ENCODE measurements around the gene DNPEP. TPM values are rescaled to one million over a fixed set of nuclear protein-coding genes. Genes with fewer than 3 reads are reported as not detected.

Gene DNPEP
- total and polyA plus RNA-seq, 2 of the 4 experiments (the other 2 are of a cell fraction): 74.2 to 89.4 TPM

GRCh38 chr2:219409619-219410018, 21.9 kb upstream of the DNPEP start:
- no peak overlapping the region for H3K27ac ChIP-seq (ENCODE audit: insufficient read depth, low read length)
- H4K20me1 ChIP-seq (ENCODE audit: insufficient read depth, low read length): no peaks in the 10 kb centered on the region
- peak overlapping the region; percentile 98; the same call in 1 of the 2 replicates for H2BK120ac ChIP-seq (ENCODE audit: low read depth, low read length)
- no peak for TF ChIP-seq ELK1 (IDR thresholded peaks at IDR 0.05; ENCODE audit: borderline replicate concordance, low read depth, low read length)
- no peak for TF ChIP-seq CHD1 (IDR thresholded peaks at IDR 0.05; ENCODE audit: low read depth, low read length)
- TF ChIP-seq CEBPB (IDR thresholded peaks at IDR 0.05; ENCODE audit: low read depth, low read length): no peak
- no peak for TF ChIP-seq MAFK (IDR thresholded peaks at IDR 0.05; ENCODE audit: low read depth, low read length)
- no peak for TF ChIP-seq SMC3 (IDR thresholded peaks at IDR 0.05; ENCODE audit: low read depth, low read length)
- no peak for TF ChIP-seq NFE2L2 (IDR thresholded peaks at IDR 0.05; ENCODE audit: low read depth, low read length)
- H3K4me2 ChIP-seq (ENCODE audit: low read depth, low read length): no peak overlapping the region
- DNase-seq (no peak), ATAC-seq (ENCODE audit: low read depth) (no peak)
- no peak overlapping the region for H2BK5ac ChIP-seq (ENCODE audit: low read depth, low read length, poor library complexity, severe bottlenecking)
- no peak overlapping the region for H3K9ac ChIP-seq (ENCODE audit: low read depth, low read length)
- H3K56ac ChIP-seq (ENCODE audit: extremely low read depth, insufficient read depth, low read length): no peak overlapping the region
- intact Hi-C loops (cut with micrococcal nuclease): no loop called here
- peaks cover 21% of the 10 kb centered on the region for H3K4me1 ChIP-seq (ENCODE audit: control insufficient read depth, insufficient read depth, low read length)
- H3K4me3 ChIP-seq (ENCODE audit: insufficient read depth, low read depth, low read length): no peak overlapping the region
- peak overlapping the region; percentile 56 for H3K4ac ChIP-seq (ENCODE audit: low read depth, low read length)
- no CpG with 5 or more reads among the region's 5 CpGs for WGBS, 2 experiments (ENCODE audit: extremely low coverage in 2 of 2, insufficient read length in 1 of 2)
- peak overlapping the region; percentile 32 for H2AFZ ChIP-seq (replicated peaks; ENCODE audit: low read length, poor library complexity)
- peak overlapping the region; percentile 96 for H2AK5ac ChIP-seq (ENCODE audit: low read depth, low read length)
- H3K9me3 ChIP-seq (ENCODE audit: control insufficient read depth, insufficient read depth, low read length): no peaks in the 10 kb centered on the region; the same call in 1 of the 2 replicates
- H3K9me1 ChIP-seq (ENCODE audit: insufficient read depth, low read length): peaks cover 24% of the 10 kb centered on the region
- in situ Hi-C loops (cut with MboI; ENCODE audit: low sequenced_read_pairs): loop anchor here (5.0 kb wide), 1 partner anchor 53 kb away; no protein-coding TSS in a partner anchor
- ChIA-PET POLR2A (ENCODE audit: unreplicated experiment) (no interaction called here), CTCF (no interaction called here)
- no TSS peak for BruUV-seq (replicated peaks)
- H4K8ac ChIP-seq (ENCODE audit: low read depth in 2 of 2, low read length in 2 of 2): no peak overlapping the region
- dilution Hi-C loops (cut with HindIII; ENCODE audit: low sequenced_read_pairs, unreplicated experiment): no loop called here
- H3K23ac ChIP-seq (ENCODE audit: low read depth, low read length): no peak overlapping the region
- H3K36me3 ChIP-seq (ENCODE audit: control insufficient read depth, insufficient read depth, low read length): no peaks in the 10 kb centered on the region
- peak overlapping the region; percentile 82; the same call in 1 of the 2 replicates for H4K91ac ChIP-seq (ENCODE audit: insufficient read depth, low read depth, low read length)
- H2BK15ac ChIP-seq (ENCODE audit: low read depth, low read length): peak overlapping the region; percentile 83; the same call in 1 of the 3 replicates
- peak overlapping the region; percentile 83; the same call in 1 of the 2 replicates for H3K14ac ChIP-seq (replicated peaks; ENCODE audit: low read depth, low read length)
- no peaks in the 10 kb centered on the region for H3K79me1 ChIP-seq (ENCODE audit: low read depth in 1 of 2, low read length in 2 of 2)
- no peak overlapping the region for H3K18ac ChIP-seq (ENCODE audit: low read depth, low read length)
- no peak overlapping the region for H4K5ac ChIP-seq (ENCODE audit: low read depth, low read length)
- peak overlapping the region; percentile 90 for H2BK20ac ChIP-seq (ENCODE audit: low read depth, low read length)
- H2AK9ac ChIP-seq (replicated peaks; ENCODE audit: low read depth, low read length, poor library complexity): peak overlapping the region; percentile 15
- H3K27me3 ChIP-seq (ENCODE audit: control insufficient read depth, insufficient read depth, low read length): peaks cover 3% of the 10 kb centered on the region; the same call in 1 of the 2 replicates

All from IMR-90 (cell line).